Loucy (cell line): ENCODE data around the gene PDIA6.

Experiments used
- CTCF ChIP-seq: fragments of 200-600 bp; sonication (generic); conservative IDR thresholded peaks from 2 replicates; pipeline ENCODE4 v1.5.1; 2014; ENCODE audit warnings: mild to moderate bottlenecking, antibody characterized with exemption, low read length
- EZH2phosphoT487 ChIP-seq: fragments of 200-600 bp; IDR thresholded peaks from 2 replicates; pipeline ENCODE4 v1.6.1; 2018; ENCODE audit warnings: antibody characterized with exemption, mild to moderate bottlenecking, moderate library complexity, borderline replicate concordance

- no peak for TF ChIP-seq CTCF
- TF ChIP-seq EZH2phosphoT487 = no peak
Observed at GRCh38 chr2:10860081-10860813, 47.7 kb upstream of the PDIA6 start.
